ENCODE results near the gene MYO15B. TPM values are rescaled to one million over a fixed set of nuclear protein-coding genes. Genes with fewer than 3 reads are reported as not detected.

Gene MYO15B
- total and polyA plus RNA-seq, 2 of the 13 experiments (the other 11 are each of a cell fraction or from before 2014, with no cell fraction given): 2.8 to 8.1 TPM

DNA sequence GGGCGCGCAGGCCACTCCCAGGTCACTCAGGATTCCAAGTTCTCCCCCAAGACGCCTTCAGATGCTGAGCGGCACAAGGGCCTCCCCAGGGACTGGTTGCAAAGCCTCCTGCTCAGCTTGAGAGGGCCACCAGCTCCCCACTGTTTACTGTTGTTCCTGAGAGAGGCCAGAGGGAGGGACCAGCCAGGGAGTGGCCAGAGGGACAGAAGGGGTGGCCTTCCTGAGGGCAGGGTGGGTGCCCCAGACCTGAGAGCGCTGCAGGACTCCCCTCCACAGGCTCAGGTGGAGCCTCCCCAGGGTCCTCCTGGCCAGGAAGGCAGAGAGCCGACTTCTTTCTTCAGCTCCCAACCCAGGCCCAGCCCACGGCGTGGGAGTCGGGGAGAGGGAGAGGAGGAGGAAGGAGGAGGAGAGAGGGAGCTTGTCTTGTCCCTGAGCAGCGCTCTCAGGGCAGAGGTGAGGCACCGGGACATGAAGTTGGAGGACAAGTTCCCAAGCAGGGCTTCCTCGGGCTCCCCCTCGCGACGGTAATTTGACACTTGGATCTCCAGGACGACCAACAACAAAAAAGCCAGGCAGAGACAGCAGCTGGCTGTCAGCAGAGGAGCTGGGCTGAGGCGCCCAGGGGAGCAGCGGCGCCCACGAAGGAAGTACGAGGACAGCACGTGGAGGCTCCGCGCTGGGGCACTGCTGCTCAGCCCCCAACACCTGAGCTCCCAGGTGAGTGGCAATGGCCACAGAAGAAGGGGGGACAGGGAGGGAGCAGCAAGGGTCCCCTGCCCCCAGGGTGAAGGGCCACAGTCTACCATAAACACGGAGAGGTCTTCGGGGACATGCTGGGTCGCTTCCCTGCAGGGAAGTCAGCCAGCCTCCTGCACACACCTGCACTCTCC lies 46.1 kb downstream of the MYO15B start (continued):
- TF ChIP-seq, protein P1, sequence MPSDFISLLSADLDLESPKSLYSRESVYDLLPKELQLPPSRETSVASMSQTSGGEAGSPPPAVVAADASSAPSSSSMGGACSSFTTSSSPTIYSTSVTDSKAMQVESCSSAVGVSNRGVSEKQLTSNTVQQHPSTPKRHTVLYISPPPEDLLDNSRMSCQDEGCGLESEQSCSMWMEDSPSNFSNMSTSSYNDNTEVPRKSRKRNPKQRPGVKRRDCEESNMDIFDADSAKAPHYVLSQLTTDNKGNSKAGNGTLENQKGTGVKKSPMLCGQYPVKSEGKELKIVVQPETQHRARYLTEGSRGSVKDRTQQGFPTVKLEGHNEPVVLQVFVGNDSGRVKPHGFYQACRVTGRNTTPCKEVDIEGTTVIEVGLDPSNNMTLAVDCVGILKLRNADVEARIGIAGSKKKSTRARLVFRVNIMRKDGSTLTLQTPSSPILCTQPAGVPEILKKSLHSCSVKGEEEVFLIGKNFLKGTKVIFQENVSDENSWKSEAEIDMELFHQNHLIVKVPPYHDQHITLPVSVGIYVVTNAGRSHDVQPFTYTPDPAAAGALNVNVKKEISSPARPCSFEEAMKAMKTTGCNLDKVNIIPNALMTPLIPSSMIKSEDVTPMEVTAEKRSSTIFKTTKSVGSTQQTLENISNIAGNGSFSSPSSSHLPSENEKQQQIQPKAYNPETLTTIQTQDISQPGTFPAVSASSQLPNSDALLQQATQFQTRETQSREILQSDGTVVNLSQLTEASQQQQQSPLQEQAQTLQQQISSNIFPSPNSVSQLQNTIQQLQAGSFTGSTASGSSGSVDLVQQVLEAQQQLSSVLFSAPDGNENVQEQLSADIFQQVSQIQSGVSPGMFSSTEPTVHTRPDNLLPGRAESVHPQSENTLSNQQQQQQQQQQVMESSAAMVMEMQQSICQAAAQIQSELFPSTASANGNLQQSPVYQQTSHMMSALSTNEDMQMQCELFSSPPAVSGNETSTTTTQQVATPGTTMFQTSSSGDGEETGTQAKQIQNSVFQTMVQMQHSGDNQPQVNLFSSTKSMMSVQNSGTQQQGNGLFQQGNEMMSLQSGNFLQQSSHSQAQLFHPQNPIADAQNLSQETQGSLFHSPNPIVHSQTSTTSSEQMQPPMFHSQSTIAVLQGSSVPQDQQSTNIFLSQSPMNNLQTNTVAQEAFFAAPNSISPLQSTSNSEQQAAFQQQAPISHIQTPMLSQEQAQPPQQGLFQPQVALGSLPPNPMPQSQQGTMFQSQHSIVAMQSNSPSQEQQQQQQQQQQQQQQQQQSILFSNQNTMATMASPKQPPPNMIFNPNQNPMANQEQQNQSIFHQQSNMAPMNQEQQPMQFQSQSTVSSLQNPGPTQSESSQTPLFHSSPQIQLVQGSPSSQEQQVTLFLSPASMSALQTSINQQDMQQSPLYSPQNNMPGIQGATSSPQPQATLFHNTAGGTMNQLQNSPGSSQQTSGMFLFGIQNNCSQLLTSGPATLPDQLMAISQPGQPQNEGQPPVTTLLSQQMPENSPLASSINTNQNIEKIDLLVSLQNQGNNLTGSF (CRISPR knock-in tag; IDR thresholded peaks at IDR 0.05): no peak
- TF ChIP-seq, protein P2, sequence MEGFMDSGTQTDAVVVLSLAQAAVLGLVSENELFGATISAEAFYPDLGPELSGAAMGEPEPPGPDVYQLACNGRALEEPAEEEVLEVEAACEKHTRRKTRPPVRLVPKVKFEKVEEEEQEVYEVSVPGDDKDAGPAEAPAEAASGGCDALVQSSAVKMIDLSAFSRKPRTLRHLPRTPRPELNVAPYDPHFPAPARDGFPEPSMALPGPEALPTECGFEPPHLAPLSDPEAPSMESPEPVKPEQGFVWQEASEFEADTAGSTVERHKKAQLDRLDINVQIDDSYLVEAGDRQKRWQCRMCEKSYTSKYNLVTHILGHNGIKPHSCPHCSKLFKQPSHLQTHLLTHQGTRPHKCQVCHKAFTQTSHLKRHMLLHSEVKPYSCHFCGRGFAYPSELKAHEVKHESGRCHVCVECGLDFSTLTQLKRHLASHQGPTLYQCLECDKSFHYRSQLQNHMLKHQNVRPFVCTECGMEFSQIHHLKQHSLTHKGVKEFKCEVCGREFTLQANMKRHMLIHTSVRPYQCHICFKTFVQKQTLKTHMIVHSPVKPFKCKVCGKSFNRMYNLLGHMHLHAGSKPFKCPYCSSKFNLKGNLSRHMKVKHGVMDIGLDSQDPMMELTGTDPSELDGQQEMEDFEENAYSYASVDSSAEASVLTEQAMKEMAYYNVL (CRISPR knock-in tag; IDR thresholded peaks at IDR 0.05; ENCODE audit: borderline replicate concordance): no peak
- TF ChIP-seq HOXA3 (CRISPR knock-in tag; IDR thresholded peaks at IDR 0.05) (no peak), MTF2 (CRISPR knock-in tag; IDR thresholded peaks at IDR 0.05; ENCODE audit: borderline replicate concordance) (no peak), JDP2 (CRISPR knock-in tag; IDR thresholded peaks at IDR 0.05; ENCODE audit: borderline replicate concordance) (no peak), GTF3A (CRISPR knock-in tag; conservative IDR thresholded peaks at IDR 0.05) (no peak), DR1 (CRISPR knock-in tag; IDR thresholded peaks at IDR 0.05) (no peak; the same call in 1 of the 2 replicates), NFKB2 (CRISPR knock-in tag; IDR thresholded peaks at IDR 0.05; ENCODE audit: borderline replicate concordance) (0 out of 2 replicates have a peak, but pooled peaks have one; percentile 22), TCF7 (IDR thresholded peaks at IDR 0.05; ENCODE audit: low read depth) (no peak), SALL1 (CRISPR knock-in tag; IDR thresholded peaks at IDR 0.05) (peak; percentile 75), FIP1L1 (IDR thresholded peaks at IDR 0.05; ENCODE audit: borderline replicate concordance, insufficient read depth, low read depth, low read length) (no peak), ZNF333 (CRISPR knock-in tag; IDR thresholded peaks at IDR 0.05; ENCODE audit: borderline replicate concordance) (peak; percentile 82; the same call in 1 of the 2 replicates), SPEN (CRISPR knock-in tag; IDR thresholded peaks at IDR 0.05; ENCODE audit: low read depth) (peak; percentile 64; the same call in 1 of the 2 replicates), ZNF354B (CRISPR knock-in tag; IDR thresholded peaks at IDR 0.05) (no peak), RBAK (CRISPR knock-in tag; IDR thresholded peaks at IDR 0.05) (peak; percentile 65; the same call in 1 of the 2 replicates), IRF2 (CRISPR knock-in tag; IDR thresholded peaks at IDR 0.05) (peak; percentile 66), MXD4 (CRISPR knock-in tag; IDR thresholded peaks at IDR 0.05) (0 out of 2 replicates have a peak, but pooled peaks have one; percentile 31)
- TF ChIP-seq, protein P3, sequence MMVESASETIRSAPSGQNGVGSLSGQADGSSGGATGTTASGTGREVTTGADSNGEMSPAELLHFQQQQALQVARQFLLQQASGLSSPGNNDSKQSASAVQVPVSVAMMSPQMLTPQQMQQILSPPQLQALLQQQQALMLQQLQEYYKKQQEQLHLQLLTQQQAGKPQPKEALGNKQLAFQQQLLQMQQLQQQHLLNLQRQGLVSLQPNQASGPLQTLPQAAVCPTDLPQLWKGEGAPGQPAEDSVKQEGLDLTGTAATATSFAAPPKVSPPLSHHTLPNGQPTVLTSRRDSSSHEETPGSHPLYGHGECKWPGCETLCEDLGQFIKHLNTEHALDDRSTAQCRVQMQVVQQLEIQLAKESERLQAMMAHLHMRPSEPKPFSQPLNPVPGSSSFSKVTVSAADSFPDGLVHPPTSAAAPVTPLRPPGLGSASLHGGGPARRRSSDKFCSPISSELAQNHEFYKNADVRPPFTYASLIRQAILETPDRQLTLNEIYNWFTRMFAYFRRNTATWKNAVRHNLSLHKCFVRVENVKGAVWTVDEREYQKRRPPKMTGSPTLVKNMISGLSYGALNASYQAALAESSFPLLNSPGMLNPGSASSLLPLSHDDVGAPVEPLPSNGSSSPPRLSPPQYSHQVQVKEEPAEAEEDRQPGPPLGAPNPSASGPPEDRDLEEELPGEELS (CRISPR knock-in tag; IDR thresholded peaks at IDR 0.05): no peak

Measured in HepG2 (cell line).